Measurements from ENCODE around the gene SLC15A5.

The SLC15A5 gene

DNA sequence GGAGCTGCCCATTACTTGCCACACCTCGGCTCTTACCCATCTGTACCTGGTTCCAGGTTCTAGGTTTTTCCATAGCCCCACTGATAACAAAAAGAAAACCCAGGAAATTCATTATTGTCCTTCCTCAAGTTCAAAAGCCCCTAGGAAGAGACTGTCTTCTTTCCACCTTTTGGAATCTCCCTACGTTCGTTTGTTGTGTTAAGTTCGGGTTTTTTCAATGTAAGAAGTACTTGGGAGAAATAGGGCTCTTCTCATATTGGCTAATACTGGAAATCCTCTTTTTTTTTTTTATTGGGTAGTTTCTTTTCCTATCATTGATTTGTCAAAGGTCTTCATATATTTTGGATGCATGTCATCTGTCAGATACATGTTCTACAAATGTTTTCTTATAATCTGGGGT, 17.3 kb downstream of the SLC15A5 start:
- no peak for DNase-seq

DNA sequence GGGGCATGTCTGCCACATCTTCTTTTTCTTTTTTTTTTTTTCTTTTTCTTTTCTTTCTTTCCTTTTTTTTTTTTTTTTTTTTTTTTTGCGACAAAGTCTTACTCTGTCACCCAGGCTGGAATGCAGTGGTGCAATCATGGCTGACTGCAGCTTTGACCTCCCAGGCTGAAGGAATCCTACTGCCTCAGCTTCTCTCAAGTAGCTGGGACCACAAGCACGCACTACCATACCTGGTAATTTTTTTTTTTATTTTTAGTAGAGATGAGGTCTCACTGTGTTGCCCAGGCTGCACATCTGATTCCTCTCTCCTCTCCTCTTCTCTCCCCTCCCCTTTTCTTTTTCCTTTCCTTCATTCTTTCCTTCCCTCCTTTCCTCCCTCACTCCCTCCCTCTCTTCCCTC, 18.5 kb downstream of the SLC15A5 start:
- no peak for DNase-seq

DNA sequence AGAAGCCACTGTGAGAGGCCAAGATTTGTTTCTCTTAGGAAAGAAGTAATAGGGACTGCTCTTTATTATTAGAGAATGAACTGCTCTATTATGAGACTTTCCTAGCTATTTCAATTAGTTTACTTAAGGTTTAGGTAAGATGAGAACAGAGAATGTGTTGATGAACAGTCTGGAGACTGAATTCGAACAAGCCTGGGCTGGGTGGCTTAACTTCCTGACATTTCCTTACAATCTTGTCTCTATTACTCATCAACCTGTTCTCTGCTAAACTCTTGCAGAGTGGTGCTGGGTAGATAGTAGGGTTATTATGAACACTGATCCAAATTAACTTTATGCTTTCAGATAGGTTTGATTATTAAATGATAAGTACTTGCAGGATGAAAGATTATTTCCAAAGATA, 31.2 kb downstream of the SLC15A5 start:
- no peak for DNase-seq

DNA sequence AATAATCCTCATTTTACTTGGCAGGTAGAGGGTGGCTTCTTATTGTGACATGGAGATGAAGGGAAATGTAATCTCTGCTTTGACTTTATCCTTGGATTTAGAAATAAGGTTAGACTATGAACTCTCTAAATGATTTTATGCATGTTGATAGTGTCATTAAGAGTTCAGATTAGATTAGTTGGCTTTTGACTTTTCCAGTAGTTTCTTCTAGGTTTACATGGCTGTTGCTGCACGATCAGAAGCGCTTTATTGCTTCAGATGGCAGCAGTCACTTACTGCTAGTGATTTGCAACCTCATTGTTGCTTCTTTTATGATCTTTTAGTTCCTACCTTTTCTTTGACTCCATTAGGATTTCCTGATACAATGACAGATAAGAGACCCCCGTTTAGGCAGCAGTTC, 32.3 kb downstream of the SLC15A5 start:
- no peak for DNase-seq

DNA sequence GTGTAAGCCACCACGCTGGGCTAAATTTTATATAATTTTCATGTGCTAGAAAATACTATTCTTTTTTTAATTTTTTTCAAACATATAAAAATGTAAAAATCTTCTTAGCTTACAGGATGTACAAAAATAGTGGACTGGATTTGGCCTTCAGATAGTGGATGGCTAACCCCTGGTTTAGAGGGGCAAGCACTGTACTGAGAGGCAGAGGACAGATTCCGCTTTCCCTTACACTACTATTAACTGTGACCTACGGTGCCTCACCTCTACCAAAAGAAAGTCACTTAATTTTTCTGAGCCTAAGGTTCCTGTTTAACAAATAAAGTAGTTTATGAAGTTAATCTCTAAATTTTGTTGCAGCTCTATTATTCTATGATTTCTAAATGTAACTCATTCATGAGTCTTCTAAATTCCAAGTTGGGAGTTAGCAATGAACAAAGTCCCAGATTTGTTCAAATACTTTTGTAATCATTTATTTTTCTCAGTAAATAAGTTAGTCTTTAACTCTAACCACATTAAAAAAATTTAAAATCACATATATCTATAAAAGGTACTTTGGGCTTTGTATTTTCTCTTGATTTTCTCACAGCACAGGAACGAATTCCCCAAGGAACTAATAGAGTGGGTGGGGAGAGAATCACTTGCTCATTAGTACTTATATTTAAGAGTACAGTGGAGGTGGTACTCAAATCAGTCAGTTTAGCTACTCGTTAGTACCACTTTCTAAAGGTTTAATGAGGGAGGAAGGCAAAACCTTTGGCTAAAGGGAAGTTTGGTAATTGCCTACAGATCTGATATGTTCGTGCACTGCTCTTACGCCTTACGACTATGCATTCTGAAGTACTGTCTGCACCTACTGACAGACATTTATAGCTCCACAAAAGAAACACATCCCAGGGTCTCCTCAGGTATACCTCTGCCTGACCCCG, 33.7 kb downstream of the SLC15A5 start:
- no peak for DNase-seq

DNA sequence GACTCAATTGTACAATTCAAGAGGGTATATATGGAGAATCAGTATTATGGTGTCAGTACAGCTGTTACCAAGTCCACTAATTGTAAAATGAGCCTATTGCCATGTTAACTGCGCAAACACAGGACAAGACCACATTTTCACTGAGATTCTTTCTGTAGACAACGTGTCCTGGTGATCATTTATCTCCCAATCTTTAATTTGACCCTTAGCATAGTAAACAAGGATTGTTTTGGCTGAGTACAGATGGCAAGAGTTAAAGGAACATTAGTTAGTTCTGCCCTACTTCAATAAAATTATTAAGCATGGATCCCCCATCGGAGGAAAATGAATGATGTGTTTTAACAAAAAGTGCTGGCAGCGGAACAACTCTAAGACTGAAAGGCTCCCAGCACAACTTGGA, 36.1 kb downstream of the SLC15A5 start:
- no peak for DNase-seq

DNA sequence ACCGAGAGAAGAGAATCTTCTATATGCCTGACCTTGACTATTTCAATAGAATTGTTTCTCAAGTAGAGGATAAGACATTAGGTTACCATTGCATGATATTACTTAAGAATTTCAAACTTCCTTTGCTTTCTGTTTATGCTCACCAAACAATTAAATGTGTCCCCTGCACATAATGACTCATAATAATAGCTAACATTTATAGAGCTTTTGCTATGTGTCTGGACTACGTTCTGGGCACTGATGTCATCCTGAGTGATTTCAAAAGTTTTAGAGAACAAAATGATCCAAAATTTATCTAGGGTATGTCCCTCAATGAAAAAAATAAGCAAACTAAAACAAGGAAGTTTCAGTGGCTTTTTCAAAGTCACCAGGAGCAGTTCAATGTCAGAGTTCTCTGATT, 38.8 kb downstream of the SLC15A5 start:
- no peak for DNase-seq

DNA sequence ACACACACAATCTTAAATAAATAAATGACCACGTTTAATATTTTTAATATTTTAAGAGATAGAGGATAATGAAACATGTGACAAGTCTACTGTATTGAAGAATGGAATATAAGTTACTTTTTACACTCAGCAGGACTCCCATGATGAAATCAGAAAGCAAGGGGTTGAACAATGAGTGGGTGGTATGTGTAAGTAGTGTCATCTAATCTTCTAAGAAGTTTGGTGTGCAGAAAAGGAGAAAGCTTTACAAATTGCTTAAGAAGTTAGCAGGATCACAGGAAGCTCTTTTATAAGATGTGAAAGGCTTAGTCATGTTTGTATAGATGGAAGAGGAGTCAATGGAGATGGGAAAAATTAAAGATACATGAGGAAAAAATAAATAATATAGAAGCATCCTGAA, 47.8 kb downstream of the SLC15A5 start:
- DNase-seq, result no peak

DNA sequence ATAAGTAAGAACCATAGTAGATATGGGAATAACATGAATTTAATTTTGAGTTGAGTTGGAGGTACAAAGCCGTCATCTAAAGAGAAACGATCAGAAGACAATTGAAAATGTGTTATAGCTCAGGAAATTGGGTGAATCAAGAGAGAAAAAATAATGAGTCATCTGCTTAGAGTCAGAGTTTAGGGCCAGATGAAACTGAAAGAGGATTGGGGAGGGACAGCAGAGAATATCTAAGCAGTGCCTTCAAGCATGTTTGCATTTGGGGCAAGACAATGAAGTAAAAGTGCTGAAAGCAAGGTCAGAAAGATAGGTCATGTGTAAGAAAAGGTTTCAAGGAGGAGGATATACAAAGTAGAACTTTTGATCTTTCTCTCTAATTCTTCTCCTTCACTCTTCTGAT, 49.4 kb downstream of the SLC15A5 start:
- DNase-seq, result no peak

DNA sequence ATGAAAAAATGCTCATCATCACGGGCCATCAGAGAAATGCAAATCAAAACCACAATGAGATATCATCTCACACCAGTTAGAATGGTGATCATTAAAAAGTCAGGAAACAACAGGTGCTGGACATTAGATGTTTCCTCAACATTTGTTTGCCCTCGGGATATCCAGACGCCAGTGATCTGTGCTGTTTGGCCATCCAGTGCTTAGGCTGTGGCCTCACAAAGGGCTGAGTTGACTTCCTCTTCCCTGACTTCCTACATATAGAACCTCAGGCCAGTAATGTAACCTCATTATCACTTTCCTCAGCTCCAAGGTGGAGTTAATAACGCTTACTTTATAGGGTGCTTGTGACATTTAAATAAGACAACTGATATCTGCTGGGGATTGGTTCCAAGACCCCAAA, 51.8 kb downstream of the SLC15A5 start:
- DNase-seq, result no peak

DNA sequence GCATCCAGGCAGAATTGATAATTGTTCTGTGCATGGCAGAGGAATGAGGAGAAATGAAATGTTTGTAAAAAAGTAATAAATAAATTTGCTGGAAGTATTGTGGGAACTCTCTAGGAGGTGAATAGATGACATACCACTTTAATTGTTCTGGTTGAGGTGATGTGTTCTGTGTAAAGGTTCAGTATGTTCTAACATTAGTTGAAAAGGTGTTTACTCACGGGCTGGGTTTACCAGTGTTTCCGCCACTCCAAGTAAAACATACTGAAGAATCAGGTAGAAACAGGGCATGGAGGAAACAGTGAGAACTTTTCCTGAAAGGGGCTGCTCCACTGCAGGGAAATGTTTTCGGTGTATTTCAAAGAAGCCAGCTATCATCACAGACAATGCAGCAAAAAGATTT, 53.3 kb downstream of the SLC15A5 start:
- no peak for DNase-seq

DNA sequence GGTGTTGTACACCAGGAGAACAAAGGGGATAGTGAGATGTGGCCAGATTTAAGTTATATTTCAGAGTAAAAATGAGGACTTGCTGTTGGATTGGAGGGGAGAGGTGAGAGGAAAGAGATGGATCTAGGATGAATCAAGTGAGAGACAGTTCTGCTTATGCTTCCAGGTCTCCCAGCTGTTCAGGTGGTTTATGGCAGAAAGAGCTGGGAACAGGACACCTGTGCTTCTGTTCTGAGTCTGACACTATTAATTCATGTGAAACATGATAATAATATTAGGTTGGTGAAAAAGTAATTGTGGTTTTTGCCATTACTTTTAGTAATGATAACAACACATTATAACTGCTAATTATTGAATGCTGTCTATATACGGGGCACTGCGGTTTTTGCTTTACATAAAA, 55.7 kb downstream of the SLC15A5 start:
- DNase-seq, result no peak

DNA sequence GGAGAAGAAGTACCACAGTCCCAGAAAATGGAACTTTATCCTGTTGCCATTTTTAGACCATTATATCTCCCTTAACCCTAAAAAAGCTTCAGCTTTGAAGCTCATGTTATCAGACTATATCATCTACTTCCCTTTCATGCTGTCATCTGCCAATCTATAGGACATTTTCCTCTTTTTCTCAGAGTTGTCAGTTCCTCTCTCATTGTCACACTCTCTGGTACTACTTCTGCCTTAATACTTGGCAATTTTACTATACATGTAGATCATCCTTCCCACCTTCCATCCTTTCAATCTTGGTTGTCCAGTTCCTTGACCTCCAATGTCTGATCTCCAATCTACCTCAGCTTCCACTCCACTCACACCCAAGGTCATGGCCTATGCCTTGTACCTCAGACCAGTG, 57.4 kb downstream of the SLC15A5 start:
- no peak for DNase-seq

DNA sequence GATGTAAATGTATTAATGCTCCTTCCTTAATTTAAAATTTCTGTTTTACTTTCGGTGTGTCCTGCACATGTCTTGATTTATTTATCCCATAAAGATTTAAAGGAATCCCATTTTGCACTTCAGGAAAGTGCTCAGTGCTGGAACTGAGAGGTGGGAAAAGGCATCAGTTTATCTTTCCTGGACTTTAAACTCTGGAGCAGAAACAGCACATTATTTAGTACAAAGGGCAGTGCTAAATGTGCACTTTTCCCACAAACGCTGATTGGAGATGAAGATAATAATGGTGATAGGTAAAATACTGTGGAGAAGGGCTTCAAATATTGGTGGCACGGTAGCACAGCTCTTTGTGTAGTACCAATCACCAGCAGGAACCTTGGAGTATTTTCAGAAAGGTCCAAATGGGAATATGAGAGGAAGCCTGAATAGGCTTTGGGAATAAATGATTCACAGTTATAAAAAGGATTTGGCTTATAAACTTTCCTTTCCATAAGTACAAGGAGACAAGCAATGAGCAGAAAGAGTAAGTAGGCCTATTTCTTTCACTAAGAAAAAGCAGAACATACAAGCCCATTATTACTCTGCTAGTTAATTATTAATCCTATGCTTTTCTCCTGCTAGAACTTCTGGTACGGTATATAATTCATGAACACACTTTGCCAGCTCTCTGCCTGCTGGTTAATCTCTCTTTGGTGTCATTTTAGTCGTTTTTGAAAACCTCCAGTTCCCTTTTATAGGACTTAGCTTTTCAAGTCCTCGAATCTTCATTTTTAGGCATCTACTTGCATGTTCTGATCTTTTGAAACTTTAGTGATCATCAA, 58.3 kb downstream of the SLC15A5 start:
- DNase-seq, result no peak

DNA sequence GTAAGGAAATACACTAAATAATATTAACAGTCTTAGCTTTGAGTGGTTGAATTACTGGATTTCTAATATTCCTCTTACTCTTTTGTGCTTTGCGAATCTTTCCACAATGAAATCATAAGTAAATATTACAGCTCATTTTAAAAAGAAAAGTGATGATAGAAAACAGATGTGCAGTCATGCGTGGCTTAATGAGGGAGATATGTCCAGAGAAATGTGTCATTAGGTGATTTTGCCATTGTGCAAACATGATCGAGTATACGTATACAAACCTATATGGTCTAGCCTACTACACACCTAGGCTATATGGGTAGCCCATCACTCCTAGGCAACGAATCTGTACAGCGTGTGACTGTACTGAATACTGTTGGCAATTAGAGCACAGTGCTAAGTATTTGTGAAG, 59.3 kb downstream of the SLC15A5 start:
- DNase-seq, result no peak

DNA sequence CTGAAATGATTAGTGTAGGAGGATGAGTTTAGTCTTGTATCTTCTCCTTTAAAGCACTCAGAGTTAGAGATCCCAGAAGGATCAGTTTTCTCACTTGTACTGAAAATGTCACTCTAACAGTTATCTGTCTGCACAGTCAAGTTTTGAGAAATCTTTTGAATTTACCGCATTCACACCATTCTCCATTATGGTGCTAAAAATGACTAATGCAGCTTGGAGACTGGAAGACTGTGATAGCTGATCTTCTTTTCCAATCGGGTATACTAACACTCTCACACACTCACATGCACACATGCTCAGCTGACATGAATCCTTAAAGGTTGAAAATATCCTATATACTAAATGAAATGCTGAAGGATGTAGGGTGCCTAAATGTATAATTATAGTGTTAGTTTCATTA, 65.8 kb downstream of the SLC15A5 start:
- DNase-seq, result no peak

DNA sequence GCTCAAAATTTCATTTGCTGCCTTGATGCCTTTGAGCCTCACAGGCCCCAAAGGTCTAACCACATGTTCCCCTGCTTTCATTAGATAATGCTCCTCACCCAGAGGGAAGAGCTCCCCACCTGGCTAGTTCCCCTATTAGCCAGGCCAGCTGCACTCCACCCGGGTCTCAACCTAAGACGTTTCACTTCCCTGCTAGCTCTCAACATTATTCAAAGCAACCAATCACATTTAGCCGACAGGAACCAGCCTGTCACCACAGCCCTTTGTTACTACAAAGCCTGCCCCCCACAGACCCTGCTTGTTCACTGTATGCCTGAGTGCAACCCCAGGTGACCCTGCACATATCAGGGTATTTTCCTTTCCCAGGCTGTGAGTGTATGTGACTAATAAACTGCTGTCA, 78.6 kb downstream of the SLC15A5 start:
- no peak for DNase-seq

DNA sequence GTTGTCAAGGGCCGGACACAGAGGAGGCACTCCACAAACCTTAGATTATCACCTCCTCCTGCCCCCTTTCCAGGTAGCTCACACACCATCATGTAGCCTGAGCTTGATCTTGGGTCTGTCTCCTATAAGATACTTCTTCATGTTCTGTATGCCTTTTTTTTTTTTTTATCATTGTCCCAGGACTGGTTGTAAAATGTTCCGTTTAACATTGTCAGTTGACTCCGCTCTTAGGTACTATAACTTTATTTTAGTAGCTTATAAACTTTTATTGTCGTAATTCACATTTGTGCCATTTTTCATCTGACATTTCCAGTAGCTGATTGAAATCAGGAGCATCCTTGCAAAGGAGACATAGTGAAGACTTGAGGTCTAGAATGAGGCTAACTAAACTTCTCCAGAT, 79.9 kb downstream of the SLC15A5 start:
- DNase-seq, result no peak

DNA sequence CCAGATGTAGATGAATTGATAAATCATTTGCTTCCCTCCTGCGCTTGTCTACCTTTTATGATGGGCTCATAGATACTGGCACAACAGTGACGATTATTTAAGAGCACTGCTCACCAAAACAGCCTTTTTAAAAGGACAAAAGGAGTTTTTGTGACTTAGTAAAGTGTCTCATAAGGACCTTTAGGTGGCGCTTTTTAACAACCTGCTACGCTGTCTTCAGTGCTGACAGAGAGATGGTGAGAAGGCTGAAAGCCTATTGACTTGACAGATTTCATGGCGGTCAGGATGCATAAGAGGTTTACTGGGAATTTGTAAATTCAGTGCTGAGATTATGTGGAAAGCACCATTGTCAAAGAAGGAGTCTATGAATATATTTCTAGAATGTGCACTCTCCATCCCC, 87.6 kb downstream of the SLC15A5 start:
- DNase-seq, result no peak

DNA sequence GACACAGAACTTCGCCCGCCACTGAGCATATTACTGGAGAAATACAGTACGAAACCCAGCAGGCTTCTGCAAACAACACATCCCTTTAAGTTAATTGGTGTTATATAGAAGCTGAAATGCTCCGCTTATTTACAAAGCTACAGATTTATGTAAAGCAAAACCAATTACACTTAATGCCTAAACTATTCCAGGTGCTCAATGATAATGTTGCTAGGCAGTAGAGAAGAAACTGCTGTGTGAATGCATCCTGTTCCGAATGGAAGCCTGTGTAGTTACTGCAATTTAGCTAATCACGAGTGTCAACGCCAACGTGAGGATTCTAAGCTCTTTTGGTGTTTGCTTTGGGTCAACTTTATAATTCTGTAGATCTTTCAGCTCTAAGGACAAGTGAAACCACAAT, 89.8 kb downstream of the SLC15A5 start:
- no peak for DNase-seq

DNA sequence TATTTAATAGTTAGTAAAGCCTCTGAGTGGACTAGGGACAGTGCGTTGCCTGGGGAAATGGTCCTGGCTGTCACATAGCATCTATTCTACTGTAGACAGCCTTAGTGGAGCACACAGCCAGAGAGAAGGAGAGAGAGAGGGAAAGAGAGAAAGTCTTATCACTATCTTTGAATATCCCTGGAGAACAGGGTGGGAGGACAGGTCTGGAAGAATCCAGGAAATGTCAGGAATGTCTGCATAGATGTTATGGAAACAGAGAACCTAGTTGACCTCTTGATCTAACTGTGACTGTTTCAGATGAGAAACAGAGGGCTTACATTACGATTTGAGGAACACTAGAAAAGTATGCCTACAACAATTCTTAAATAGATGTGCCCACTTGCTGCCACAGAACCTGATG, 92.8 kb downstream of the SLC15A5 start:
- no peak for DNase-seq

DNA sequence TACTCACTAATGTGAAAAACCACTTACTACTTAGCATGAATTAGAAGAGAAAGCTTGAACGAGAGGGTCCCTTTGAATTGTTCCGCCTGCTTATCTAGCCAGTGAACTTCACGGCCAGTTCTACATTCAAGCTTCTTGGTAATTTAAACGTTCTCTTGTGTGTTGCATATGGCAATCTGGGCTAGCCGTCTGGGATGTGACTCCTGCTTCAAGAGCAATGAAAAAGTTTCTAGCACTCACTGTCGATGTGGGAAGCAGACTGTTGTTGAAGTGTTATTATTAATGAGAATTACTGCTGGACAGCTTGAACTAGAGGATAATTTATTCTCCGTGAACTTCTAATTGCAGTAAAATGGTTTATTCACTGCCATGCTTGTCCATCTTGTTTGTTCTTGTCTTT, 93.9 kb downstream of the SLC15A5 start:
- DNase-seq, result no peak

DNA sequence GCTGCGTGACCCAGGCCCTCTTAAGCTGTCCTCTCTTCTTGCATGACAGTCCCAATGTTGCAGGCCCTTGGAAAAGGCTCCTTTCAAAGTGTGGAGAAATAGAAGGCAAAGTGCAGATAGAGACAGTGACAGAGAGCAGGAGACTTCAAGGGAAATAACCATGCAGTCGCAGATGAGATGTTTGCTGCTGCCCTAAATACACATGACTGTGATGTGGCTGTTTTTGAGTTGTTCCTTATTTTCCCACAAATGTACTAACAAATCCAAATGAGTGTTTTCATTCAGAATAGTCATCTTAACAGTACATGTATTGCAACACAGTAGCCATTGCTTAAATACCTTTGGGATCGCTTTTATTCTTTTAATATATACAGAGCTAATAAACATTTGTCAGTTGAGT, 101.6 kb downstream of the SLC15A5 start:
- DNase-seq, result no peak

DNA sequence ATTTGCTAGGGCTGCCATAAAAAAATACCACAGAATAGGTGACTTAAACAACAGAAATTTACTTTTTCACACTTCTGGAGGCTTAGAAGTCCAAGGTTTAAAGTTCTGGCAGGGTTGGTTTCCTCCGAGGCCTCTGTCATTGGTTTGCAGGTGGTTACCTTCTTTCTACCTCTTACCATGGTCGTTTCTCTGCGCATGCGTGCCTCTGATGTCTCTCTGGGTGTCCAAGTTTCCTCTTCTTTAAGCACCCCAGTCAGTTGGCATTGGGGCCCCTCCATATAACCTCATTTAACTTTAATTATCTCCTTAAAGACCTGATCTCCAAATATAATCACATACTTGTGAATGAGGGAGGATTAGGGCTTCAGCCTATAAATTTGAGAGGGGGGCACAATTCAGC, 103.2 kb downstream of the SLC15A5 start:
- DNase-seq, result no peak

Measured in left hindlimb (tissue), 1 donor.